ENCODE data around the gene TRPM3.

TRPM3 gene

GRCh38 chr9:70635790-70636189 is 485.6 kb downstream of the TRPM3 start:
- no peak for DNase-seq

- DNase-seq, result no peak
Measured at GRCh38 chr9:70634696-70635095, 486.7 kb downstream of the TRPM3 start.

DNA sequence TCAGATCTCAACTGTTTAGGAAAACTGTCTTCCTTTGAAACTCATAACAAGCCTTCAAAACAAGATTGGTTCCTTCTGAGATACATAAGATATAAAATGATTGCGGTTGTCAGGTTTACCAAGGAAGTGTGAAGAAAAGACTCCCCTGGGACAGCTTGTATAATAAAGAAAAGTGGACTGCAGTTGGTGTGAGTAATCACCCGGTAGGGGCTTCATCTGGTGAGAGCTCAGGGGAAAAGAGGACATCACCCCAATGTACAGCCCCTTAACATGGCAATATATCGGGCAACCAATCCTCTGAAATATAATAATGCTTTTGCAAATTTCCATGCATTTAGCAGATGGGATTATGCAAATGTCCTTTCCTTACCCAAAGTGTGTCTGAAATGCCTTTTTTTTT is 490.4 kb downstream of the TRPM3 start:
- no peak for DNase-seq

GRCh38 chr9:70629080-70629685 is 492.2 kb downstream of the TRPM3 start:
- DNase-seq, result peak; percentile 1

- DNase-seq, result no peak
Measured at GRCh38 chr9:70625078-70625477, 496.3 kb downstream of the TRPM3 start.

- no peak for DNase-seq
Measured at GRCh38 chr9:70618784-70619183, 502.6 kb downstream of the TRPM3 start.

- no peak for DNase-seq
Measured at GRCh38 chr9:70617033-70617828, 504.2 kb downstream of the TRPM3 start.

DNA sequence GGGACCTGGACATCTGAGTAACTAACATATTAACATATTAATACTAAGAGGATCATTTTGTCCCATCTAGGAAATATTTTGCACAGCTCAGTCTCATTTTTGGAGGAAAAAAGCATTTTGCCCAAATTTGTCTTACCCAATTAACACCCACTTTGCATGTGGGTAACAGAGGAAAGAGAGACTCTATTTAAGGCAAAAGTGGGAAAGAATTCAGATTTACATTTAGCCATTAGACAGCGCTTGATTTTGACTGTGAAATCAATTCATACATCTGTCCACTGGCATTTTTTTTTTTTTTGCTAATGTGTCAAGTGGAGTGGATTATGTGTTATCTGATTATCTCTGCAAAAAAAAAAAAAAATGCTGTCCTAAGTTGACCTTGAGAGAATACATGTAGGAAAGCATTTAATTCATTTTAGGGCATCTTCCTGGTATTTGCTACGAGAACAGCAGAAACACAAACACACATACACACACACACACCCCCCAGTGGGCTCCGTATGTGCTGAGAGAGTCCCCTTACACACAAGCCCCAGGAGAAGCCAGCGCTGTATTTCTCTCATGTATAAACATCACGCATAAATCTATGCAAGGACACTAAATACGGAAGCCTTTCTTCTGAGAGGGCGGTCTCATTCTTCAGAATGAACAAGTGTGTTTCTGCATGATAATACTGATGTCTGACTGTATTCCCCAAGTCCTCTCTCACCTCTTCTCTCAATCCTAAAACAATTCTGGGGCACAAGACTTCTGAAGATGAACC is 505.0 kb downstream of the TRPM3 start:
- DNase-seq, result no peak

DNA sequence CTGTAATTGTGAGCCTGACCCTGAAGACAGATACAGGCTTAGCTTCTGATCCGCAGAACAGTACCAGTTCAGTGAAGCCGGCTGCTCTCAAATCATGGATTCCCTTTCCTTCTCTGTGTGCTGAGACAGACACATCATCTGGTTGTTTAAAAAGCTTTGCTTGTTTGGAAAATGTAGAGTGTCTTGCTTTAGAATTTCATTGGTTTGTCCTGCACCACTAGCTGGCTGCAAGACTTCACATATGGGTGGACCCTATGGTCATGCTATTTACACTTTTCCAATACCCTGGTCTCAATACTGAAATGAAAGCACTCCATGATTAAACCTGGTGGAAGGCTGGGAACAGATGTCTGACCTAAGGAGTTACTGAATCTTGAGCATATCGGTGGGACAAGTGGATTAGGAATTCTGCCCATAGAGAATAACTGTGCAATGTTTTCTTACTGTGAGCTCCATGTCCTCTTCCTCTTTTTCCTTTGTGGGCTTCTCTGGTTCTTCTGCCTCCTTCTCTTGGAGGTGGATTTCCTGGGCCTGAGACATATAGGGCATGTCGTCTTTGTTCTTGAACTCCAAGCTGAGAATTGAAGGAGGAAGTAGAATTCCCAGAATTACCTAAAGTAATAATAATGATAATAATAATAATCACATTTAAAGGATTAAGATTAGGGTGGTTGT is 505.8 kb downstream of the TRPM3 start:
- no peak for DNase-seq

- DNase-seq, result no peak
Measured at GRCh38 chr9:70614786-70615463, 506.5 kb downstream of the TRPM3 start.

- DNase-seq, result no peak
Measured at GRCh38 chr9:70613024-70613768, 508.2 kb downstream of the TRPM3 start.

DNA sequence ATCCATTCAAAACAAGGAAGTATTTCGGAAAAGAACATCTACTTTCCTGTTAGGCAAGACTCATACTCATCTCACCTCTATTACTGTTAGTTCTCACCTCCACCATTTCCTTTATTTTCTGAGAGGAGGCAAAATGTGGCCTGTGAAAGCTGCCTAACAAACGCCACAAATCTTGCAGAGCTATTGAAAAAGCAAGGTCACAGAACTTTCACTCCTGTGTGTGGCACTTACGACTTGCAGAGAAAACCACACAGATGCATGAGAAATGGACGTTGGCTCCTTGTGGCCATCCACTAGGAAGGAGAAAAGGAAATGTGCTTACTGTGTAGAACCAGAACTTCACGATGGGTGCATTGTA is 511.2 kb downstream of the TRPM3 start:
- no peak for DNase-seq

DNA sequence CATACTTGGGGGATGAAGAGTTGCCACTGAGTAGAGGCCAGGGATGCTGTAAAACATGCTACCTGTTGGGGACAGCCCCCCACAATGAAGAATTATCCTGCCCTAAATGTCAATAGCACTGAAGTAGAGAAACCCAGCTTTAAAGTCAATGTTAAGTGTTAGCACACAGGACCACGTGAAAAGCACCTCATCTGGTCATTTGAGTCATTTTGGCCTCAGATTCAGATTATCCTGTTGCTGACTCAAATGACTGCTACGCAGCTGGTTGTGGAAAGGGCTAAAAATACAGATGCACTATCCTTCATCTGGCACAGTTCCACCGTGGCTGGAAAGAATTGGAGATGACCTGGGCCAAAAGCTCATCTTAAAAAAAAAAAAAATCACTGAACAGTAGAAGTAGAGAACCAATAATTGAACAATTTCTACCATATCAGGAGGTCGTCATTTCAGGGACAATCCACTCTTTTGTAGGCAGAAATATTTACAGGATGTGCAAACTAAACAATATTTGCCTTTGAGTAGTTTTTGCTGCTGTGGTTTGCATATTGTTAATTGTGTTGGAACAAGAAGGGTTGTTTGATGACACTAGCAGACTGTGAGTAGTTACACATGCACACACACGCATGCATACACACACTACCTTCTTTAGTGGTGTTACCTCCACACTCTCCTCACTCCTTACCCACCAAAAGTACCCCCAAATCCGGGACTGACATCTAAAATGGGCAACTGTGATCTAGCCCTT is 511.7 kb downstream of the TRPM3 start:
- no peak for DNase-seq

- DNase-seq, result no peak
Measured at GRCh38 chr9:70609011-70609410, 512.4 kb downstream of the TRPM3 start.

- DNase-seq, result no peak
Measured at GRCh38 chr9:70607926-70608325, 513.5 kb downstream of the TRPM3 start.

GRCh38 chr9:70607329-70607728 is 514.1 kb downstream of the TRPM3 start:
- DNase-seq, result no peak

GRCh38 chr9:70603020-70603411 is 518.4 kb downstream of the TRPM3 start:
- no peak for DNase-seq

- peak; percentile 49 for DNase-seq
Measured at GRCh38 chr9:70602321-70603019, 519.0 kb downstream of the TRPM3 start.

DNA sequence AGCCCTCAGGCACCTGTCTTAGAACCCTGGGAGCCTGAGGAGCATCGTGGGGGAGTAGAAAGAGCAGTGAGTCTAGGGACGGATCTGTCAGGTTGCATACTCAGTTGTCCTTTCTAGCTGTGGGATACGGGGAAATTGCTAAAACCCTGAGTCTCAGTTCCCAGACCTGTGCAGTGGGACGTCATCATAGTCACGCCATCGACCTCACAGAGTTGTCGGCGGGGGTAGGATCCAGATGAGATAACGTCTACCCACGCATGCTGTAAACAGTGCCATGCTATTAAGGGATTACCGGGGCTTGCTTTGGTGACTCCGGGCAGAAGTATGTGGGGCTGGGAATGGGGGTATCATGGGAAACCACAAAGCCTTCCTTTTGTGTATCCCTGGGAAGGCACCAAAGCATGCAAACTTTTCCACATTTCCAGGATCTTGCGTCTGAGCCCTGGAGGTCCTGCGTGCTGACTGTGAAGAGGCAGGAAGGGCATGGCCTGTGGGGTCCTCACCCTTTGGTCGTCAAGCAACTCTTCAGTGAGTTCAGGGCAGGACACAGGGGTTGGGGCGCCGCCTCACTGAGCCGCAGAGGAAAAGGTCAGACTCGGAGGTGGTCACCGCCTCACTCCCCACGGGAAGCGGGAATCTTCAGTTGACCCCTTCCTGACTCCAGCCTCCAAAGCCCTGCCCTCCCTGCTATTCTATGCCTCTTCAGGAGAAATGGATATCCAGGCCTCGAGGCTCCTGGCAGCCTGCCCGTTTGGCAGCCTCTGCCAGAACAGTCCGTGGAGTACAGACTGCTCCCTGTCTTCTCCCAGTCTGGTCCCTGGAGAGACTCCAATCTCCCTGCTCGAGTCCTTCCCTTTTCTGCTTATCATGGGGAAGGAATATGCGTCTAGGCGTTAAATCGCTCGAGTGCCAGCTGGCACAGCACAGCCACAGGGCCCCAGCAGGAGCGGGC is 520.1 kb downstream of the TRPM3 start:
- DNase-seq, result peak; percentile 14
